Calu3 (cell line): Measurements from ENCODE around the gene NKX3-2. TPM values are rescaled to one million over a fixed set of nuclear protein-coding genes. Genes with fewer than 3 reads are reported as not detected.
A peak's percentile ranks its signal among the peaks of the same experiment; 100 is the strongest.

Experiments used
- BruUV-seq: library from RNA; stranded (reverse); fragments of 400-500 nt; replicated peaks from 2 replicates; lab custom pipeline; 2021; lab: Mats Ljungman, UMichigan
- CTCF ChIA-PET: fragments of 300-600 bp; sonication (Branson Sonifier 250); formaldehyde crosslinking; loops from one replicate; lab custom pipeline; 2022; ENCODE audit warnings: antibody characterized with exemption; lab: Charles Lee
- DNase-seq: peaks from one replicate; pipeline ENCODE4 v3.0.0; 2022
- H3K27ac Mint-ChIP-seq: one replicate; pipeline ENCODE4 v1.8.0; 2022; ENCODE audit warnings: mixed read lengths; ENCODE audit not compliant: unreplicated experiment
- H3K27me3 Mint-ChIP-seq: one replicate; pipeline ENCODE4 v1.8.0; 2022; ENCODE audit warnings: mixed read lengths; ENCODE audit not compliant: unreplicated experiment
- H3K36me3 Mint-ChIP-seq: one replicate; pipeline ENCODE4 v1.8.0; 2022; ENCODE audit warnings: mild to moderate bottlenecking, moderate library complexity, mixed read lengths; ENCODE audit not compliant: insufficient read depth, unreplicated experiment
- H3K4me1 Mint-ChIP-seq: one replicate; pipeline ENCODE4 v1.8.0; 2022; ENCODE audit warnings: mild to moderate bottlenecking, low read depth, mixed read lengths; ENCODE audit not compliant: unreplicated experiment
- H3K4me3 Mint-ChIP-seq: one replicate; pipeline ENCODE4 v1.8.0; 2022; ENCODE audit warnings: mild to moderate bottlenecking, low read depth, moderate library complexity, mixed read lengths; ENCODE audit not compliant: unreplicated experiment
- H3K9me3 Mint-ChIP-seq: one replicate; pipeline ENCODE4 v1.8.0; 2022; ENCODE audit warnings: low read depth, mixed read lengths; ENCODE audit not compliant: unreplicated experiment
- CTCF ChIP-seq: fragments of 200-600 bp; IDR thresholded peaks from one replicate; pipeline ENCODE4 v1.8.0; 2022; ENCODE audit warnings: antibody characterized with exemption; ENCODE audit not compliant: unreplicated experiment
- intact Hi-C: fragments of 100-400 bp; cut with micrococcal nuclease; formaldehyde crosslinking; loops from one replicate; pipeline ENCODE4 v1.10.0; 2022; ENCODE audit not compliant: unreplicated experiment
- total RNA-seq: library from RNA; stranded (reverse); gene quantifications from 2 replicates; pipeline ENCODE4 v1.2.3, GENCODE V29; 2022

The NKX3-2 gene
- total RNA-seq, 1 experiment from 2014 or later, result not detected

- Mint-ChIP-seq H3K27me3 (peaks cover 12% of the 10 kb centered on the region), H3K4me1 (no peaks in the 10 kb centered on the region), H3K4me3 (peak overlapping the region; percentile 85), H3K9me3 (no peaks in the 10 kb centered on the region), H3K27ac (peak overlapping the region; percentile 70), H3K36me3 (peaks cover 18% of the 10 kb centered on the region)
- TF ChIP-seq CTCF, result no peak
- no TSS peak for BruUV-seq
- intact Hi-C loops, result loop anchor here (5.0 kb wide), 2 partner anchors 63 to 868 kb away; partner anchors contain the start of gene RAB28
- DNase-seq, result no peak
- CTCF ChIA-PET, result no interaction called here
Observed at GRCh38 chr4:13545394-13545808, 1.1 kb upstream of the NKX3-2 start.

- no TSS peak for BruUV-seq
- intact Hi-C loops, result loop anchor here (5.0 kb wide), 2 partner anchors 62 to 867 kb away; partner anchors contain the start of gene RAB28
- no peaks in the 10 kb centered on the region for H3K9me3 Mint-ChIP-seq
Observed at GRCh38 chr4:13544606-13545393, 492 bp upstream of the NKX3-2 start.

GRCh38 chr4:13543032-13543838, 1.1 kb downstream of the NKX3-2 start:
- peak overlapping the region; percentile 85 for H3K4me3 Mint-ChIP-seq
- H3K27ac Mint-ChIP-seq, result no peak overlapping the region
- intact Hi-C loops, result no loop called here
- DNase-seq, result no peak
- H3K4me1 Mint-ChIP-seq, result no peaks in the 10 kb centered on the region
- H3K9me3 Mint-ChIP-seq, result no peaks in the 10 kb centered on the region
- peaks cover 18% of the 10 kb centered on the region for H3K36me3 Mint-ChIP-seq
- no peak for TF ChIP-seq CTCF
- peaks cover 21% of the 10 kb centered on the region for H3K27me3 Mint-ChIP-seq
- CTCF ChIA-PET, result no interaction called here
- BruUV-seq, result no TSS peak

More at GRCh38 chr4:13544606-13545393, 492 bp upstream of the NKX3-2 start:
- no peak for TF ChIP-seq CTCF
- DNase-seq, result peak; percentile 78
- H3K36me3 Mint-ChIP-seq, result peaks cover 18% of the 10 kb centered on the region
- CTCF ChIA-PET, result interaction anchor here (0.6 kb wide), 1 partner anchor 758 kb away, joined by 6 read pairs; no protein-coding TSS in a partner anchor
- no peaks in the 10 kb centered on the region for H3K4me1 Mint-ChIP-seq
- H3K27ac Mint-ChIP-seq, result peak overlapping the region; percentile 70
- H3K27me3 Mint-ChIP-seq, result peaks cover 9% of the 10 kb centered on the region
- H3K4me3 Mint-ChIP-seq, result peak overlapping the region; percentile 85

GRCh38 chr4:13542577-13543031, 1.7 kb downstream of the NKX3-2 start:
- peaks cover 27% of the 10 kb centered on the region for H3K27me3 Mint-ChIP-seq
- no TSS peak for BruUV-seq
- DNase-seq, result no peak
- CTCF ChIA-PET, result no interaction called here
- peaks cover 18% of the 10 kb centered on the region for H3K36me3 Mint-ChIP-seq
- no peak for TF ChIP-seq CTCF
- H3K4me1 Mint-ChIP-seq, result no peaks in the 10 kb centered on the region
- intact Hi-C loops, result no loop called here
- no peaks in the 10 kb centered on the region for H3K9me3 Mint-ChIP-seq
- H3K4me3 Mint-ChIP-seq, result no peak overlapping the region
- no peak overlapping the region for H3K27ac Mint-ChIP-seq
